Activated naive CD8-positive, alpha-beta T cell treated with anti-CD3 and anti-CD28 coated beads, Interleukin-2, amount 10 ng/mL, durations not matched to agents 7 days and 5 days (primary cell): ENCODE measurements around the gene TRHDE. TPM values are rescaled to one million over a fixed set of nuclear protein-coding genes. Genes with fewer than 3 reads are reported as not detected.
"Not testable (repeated sequence)": the region's sequence is repeated elsewhere in the genome, so short reads cannot be mapped to it uniquely, and the experiment has no call there.

ENCODE experiments used
- ATAC-seq: fragments of 150-1000 bp; cut with Tn5 transposase; one replicate; pipeline ENCODE4 v1.10.0; 2021; ENCODE audit warnings: low read depth, moderate library complexity
- POLR2A ChIA-PET: fragments of 350-600 bp; sonication (Branson Sonifier 250); formaldehyde crosslinking; loops from one replicate; lab custom pipeline; 2021; ENCODE audit warnings: antibody characterized with exemption; lab: Charles Lee
- DNase-seq: peaks from one replicate; pipeline ENCODE4 v3.0.0; 2021
- H3K27ac Mint-ChIP-seq: one replicate; pipeline ENCODE4 v1.8.0; 2022; ENCODE audit warnings: mild to moderate bottlenecking, mixed read lengths
- H3K27me3 Mint-ChIP-seq: one replicate; pipeline ENCODE4 v1.8.0; 2022; ENCODE audit warnings: mild to moderate bottlenecking, moderate library complexity, mixed read lengths
- H3K36me3 Mint-ChIP-seq: one replicate; pipeline ENCODE4 v1.8.0; 2021; ENCODE audit warnings: mild to moderate bottlenecking, mixed read lengths
- H3K4me1 Mint-ChIP-seq: one replicate; pipeline ENCODE4 v1.8.0; 2021; ENCODE audit warnings: mixed read lengths
- H3K4me3 Mint-ChIP-seq: one replicate; pipeline ENCODE4 v1.8.0; 2022; ENCODE audit warnings: mild to moderate bottlenecking, moderate library complexity, mixed read lengths
- H3K9me3 Mint-ChIP-seq: one replicate; pipeline ENCODE4 v1.8.0; 2021; ENCODE audit warnings: mixed read lengths
- total RNA-seq, 2 experiments: library from RNA; stranded (reverse); gene quantifications; one replicate each; pipeline ENCODE4 v1.2.3, GENCODE V29; 2021

Gene TRHDE
- total RNA-seq, 2 experiments from 2014 or later = not detected

DNA sequence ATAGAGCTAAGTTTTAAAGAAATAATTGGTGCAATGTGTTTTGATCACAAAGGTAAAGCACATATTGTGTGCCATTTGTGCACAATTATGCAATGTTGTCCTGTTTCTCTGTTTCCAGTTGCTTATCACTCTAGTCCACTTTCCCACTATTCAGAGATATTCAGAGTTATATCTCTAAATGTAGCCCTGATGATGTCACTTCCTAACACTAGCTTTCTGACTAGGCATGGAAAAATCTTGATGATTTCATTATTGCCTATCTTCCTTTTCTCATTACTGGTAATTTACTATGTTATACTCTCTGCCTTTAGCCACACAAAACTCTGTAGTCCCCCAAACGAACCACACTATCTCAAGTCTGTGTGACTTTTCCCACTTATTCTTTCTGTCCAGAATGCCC lies 221.2 kb downstream of the TRHDE start:
- H3K4me1 Mint-ChIP-seq = no peaks in the 10 kb centered on the region
- H3K36me3 Mint-ChIP-seq = no peaks in the 10 kb centered on the region
- no peak overlapping the region for H3K4me3 Mint-ChIP-seq
- H3K27me3 Mint-ChIP-seq = no peaks in the 10 kb centered on the region
- ATAC-seq (no peak), DNase-seq (no peak)
- peaks cover 1% of the 10 kb centered on the region for H3K9me3 Mint-ChIP-seq
- POLR2A ChIA-PET = no interaction called here
- no peak overlapping the region for H3K27ac Mint-ChIP-seq

DNA sequence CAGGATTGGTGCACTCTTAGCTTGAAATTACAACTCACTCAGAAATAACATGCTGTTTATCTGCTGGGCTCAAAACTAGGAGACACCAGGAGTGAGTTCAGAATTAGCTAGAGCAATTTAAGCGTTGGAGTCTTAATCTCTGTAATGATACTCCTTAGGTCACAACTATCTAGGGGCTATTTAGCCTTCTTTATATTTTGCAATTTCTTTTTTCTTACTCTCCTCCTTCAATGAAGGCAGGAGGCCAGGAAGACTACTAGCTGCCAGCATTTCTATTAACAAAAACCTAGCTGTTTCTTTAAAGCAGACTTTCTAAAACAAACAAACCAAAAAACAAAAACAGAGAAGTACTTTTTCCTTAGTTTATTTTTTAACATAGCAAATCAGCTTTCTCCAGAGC lies 226.2 kb downstream of the TRHDE start:
- peaks cover 1% of the 10 kb centered on the region for H3K9me3 Mint-ChIP-seq
- POLR2A ChIA-PET = no interaction called here
- ATAC-seq = no peak
- DNase-seq = no peak
- no peaks in the 10 kb centered on the region for H3K36me3 Mint-ChIP-seq
- H3K27ac Mint-ChIP-seq = no peak overlapping the region
- H3K27me3 Mint-ChIP-seq = no peaks in the 10 kb centered on the region
- no peak overlapping the region for H3K4me3 Mint-ChIP-seq
- H3K4me1 Mint-ChIP-seq = no peaks in the 10 kb centered on the region

DNA sequence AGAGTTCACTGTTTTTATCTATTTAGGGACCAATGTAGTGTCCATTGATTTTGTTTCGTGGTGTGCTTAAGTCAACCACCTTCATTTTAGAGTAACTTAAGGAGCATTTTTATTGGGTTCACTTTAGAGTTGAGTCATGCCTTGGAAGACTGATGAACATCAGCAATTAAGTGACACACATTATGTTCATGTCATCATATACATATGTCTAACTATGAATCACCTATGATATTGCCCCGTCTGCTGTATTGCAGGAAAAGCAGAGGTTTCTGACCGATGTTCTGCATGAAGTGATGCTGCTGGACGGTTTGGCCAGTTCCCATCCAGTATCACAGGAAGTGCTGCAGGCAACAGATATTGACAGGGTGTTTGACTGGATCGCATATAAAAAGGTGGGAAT lies 227.1 kb downstream of the TRHDE start:
- POLR2A ChIA-PET = no interaction called here
- H3K27me3 Mint-ChIP-seq = no peaks in the 10 kb centered on the region
- H3K4me3 Mint-ChIP-seq = no peak overlapping the region
- DNase-seq (no peak), ATAC-seq (no peak)
- H3K36me3 Mint-ChIP-seq = no peaks in the 10 kb centered on the region
- H3K9me3 Mint-ChIP-seq = peaks cover 3% of the 10 kb centered on the region
- H3K4me1 Mint-ChIP-seq = no peaks in the 10 kb centered on the region
- H3K27ac Mint-ChIP-seq = no peak overlapping the region

DNA sequence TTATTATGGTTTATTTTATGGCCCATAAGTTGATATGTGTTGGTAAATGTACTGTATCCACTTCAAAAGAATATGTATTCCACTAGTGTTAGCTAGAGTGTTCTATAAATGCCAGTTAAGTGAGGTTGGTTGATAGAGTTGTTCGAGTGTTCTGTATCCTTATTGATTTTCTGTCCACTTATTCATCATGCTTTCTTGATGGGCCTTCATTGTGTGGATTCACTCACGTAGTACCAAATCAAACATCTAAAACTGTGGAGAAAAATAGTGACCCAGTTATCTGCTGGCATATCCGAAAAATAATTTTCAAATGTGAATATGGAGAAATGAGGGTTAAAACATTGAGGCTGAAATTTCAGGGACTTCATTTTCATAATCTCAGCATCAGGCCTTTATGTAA lies 230.4 kb downstream of the TRHDE start:
- DNase-seq (no peak), ATAC-seq (no peak)
- H3K4me1 Mint-ChIP-seq = no peaks in the 10 kb centered on the region
- H3K9me3 Mint-ChIP-seq = peaks cover 4% of the 10 kb centered on the region
- H3K4me3 Mint-ChIP-seq = no peak overlapping the region
- H3K27ac Mint-ChIP-seq = no peak overlapping the region
- H3K27me3 Mint-ChIP-seq = no peaks in the 10 kb centered on the region
- H3K36me3 Mint-ChIP-seq = no peaks in the 10 kb centered on the region
- POLR2A ChIA-PET = no interaction called here

DNA sequence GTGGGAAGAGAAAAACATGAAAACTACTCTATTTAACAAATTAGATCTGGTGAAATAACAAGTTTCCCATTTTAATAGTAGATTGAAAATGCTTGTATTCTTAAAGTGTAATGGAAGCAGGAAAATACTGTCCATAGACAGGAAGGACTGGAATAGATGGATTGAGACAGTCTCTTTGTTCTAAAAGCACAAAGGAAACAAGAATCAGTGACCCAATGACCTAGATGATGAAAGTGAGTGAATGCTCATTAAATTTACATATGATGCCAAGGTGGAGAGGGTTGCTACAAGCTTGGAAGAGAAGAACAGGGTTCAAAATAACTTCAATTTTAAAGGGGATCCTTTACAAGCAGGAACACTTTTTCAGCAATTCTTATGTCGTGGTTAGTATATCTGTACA lies 233.1 kb downstream of the TRHDE start:
- no peak for DNase-seq
- ATAC-seq = no peak
- Mint-ChIP-seq H3K4me1 (no peaks in the 10 kb centered on the region), H3K27me3 (no peaks in the 10 kb centered on the region), H3K36me3 (no peaks in the 10 kb centered on the region), H3K9me3 (peaks cover 4% of the 10 kb centered on the region), H3K4me3 (no peak overlapping the region), H3K27ac (no peak overlapping the region)
- POLR2A ChIA-PET = no interaction called here

DNA sequence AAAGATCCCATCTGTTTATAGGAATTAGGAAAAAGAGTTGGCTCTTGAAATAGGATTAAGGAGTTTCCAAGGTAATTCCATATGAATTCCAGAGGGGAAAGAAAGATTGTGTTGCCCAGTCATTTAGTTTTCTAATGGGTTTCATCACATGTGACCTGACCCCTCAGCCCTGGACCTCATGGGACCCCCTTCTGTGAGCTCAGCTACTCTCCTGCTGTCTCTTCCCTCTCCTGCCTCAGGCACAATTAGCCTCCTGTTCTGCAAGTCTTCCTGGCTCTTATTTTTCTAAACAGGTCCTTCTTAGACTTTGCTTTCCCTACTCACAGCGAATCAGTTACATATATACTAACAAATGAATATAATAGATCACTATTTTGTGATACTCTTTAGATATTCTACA lies 237.7 kb downstream of the TRHDE start:
- Mint-ChIP-seq H3K4me3 (no peak overlapping the region), H3K4me1 (no peaks in the 10 kb centered on the region), H3K36me3 (no peaks in the 10 kb centered on the region), H3K27ac (no peak overlapping the region), H3K27me3 (no peaks in the 10 kb centered on the region), H3K9me3 (peaks cover 3% of the 10 kb centered on the region)
- ATAC-seq (no peak), DNase-seq (no peak)
- POLR2A ChIA-PET = no interaction called here

DNA sequence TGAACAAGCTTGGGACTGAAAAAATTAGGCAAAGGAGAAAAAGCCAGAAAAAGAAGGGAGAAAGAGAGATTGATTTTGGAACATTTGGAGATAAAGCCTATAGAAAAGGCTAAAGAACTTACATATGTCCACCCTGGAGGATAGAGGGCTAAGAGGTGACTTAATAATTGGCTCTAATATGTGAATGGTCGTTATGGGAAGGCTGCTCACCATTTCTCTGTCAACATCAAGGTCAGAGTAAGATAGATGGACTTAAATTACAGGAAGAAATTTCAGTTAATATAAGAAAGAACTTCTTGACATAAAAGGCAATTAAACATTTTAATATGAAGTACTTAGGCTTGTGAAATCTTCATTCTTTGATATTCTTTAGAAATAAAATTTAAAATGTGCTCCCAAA lies 238.6 kb downstream of the TRHDE start:
- no peak for ATAC-seq
- H3K4me1 Mint-ChIP-seq = no peaks in the 10 kb centered on the region
- POLR2A ChIA-PET = no interaction called here

DNA sequence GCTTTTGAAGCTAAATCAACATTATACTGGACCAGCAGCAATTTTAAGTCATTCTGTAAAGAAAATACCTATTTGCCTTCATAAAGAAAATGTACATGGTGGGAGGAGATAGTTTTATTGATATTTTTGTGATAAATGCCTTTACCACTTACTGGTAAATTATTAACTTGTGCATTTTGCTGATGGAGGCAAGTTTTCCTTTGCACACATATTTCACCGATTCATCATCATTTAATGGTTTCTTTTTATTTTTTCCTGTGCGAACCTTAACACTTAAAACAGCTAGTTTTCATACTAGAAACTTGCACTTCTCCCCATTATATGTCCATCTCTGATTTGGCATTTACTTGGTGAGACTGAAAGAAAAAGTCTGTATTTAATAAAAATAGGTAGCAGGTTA lies 239.3 kb downstream of the TRHDE start:
- Mint-ChIP-seq H3K9me3 (peaks cover 3% of the 10 kb centered on the region), H3K4me1 (no peaks in the 10 kb centered on the region), H3K27me3 (no peaks in the 10 kb centered on the region), H3K27ac (no peak overlapping the region), H3K4me3 (no peak overlapping the region), H3K36me3 (no peaks in the 10 kb centered on the region)
- DNase-seq (no peak), ATAC-seq (no peak)
- POLR2A ChIA-PET = no interaction called here

More for the DNA sequence above, 238.6 kb downstream of the TRHDE start:
- Mint-ChIP-seq H3K9me3 (peaks cover 3% of the 10 kb centered on the region), H3K27ac (no peak overlapping the region), H3K27me3 (no peaks in the 10 kb centered on the region), H3K36me3 (no peaks in the 10 kb centered on the region), H3K4me3 (no peak overlapping the region)
- no peak for DNase-seq

DNA sequence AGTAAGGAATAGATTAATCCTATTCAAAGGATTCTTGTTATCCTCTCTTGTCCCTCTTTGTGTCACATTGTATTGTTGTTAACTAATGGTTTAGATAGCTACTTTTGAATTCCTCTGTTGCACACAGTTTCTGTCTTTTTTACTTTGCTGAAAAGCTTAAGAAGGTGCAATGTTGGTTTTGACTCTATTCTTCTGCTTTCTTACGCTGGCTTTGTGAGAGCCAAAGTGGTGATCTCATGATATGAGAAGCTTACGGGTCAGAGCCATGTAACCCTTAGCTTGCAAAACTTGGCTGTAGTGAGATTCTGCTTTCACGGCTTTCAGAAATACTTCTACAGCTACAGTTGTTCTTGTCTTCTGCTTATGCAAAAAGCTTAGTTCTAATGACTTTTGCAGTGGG lies 239.7 kb downstream of the TRHDE start:
- no peak for ATAC-seq

DNA sequence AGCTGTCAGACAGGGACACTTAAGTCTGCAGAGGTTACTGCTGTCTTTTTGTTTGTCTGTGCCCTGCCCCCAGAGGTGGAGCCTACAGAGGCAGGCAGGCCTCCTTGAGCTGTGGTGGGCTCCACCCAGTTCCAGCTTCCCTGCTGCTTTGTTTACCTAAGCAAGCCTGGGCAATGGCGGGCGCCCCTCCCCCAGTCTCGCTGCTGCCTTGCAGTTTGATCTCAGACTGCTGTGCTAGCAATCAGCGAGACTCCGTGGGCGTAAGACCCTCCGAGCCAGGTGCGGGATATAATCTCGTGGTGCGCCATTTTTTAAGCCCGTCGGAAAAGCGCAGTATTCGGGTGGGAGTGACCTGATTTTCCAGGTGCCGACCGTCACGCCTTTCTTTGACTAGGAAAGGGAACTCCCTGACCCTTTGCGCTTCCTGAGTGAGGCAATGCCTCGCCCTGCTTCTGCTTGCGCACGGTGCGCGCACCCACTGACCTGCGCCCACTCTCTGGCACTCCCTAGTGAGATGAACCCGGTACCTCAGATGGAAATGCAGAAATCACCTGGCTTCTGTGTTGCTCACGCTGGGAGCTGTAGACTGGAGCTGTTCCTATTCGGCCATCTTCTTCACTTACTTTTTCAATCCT lies 248.0 kb downstream of the TRHDE start:
- H3K4me1 Mint-ChIP-seq, H3K4me3 Mint-ChIP-seq, H3K9me3 Mint-ChIP-seq, H3K36me3 Mint-ChIP-seq, ATAC-seq, DNase-seq, H3K27ac Mint-ChIP-seq, H3K27me3 Mint-ChIP-seq, POLR2A ChIA-PET: not testable (repeated sequence)

More for the DNA sequence above, 239.7 kb downstream of the TRHDE start:
- Mint-ChIP-seq H3K9me3 (peaks cover 3% of the 10 kb centered on the region), H3K27me3 (no peaks in the 10 kb centered on the region), H3K36me3 (no peaks in the 10 kb centered on the region), H3K27ac (no peak overlapping the region), H3K4me1 (no peaks in the 10 kb centered on the region), H3K4me3 (no peak overlapping the region)
- DNase-seq = no peak
- POLR2A ChIA-PET = no interaction called here

DNA sequence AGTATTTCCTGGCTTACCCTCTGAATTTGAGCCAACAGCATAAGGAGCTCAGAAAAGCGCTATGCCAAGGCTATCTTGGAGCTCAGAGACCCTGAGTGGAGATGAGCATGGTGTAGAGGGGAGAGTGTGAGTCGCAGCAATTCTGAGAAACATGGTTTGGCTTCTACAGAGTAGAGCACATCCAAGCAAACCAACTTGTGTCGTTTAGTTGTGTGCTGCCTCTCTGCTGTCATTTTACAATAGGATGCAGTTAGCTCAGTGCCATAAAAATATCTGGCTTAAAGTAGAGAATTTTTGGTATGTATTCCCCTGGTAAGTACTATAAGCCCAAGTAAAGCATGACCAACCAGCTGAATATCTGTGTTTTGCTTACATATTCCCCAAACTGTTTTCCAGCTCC lies 249.2 kb downstream of the TRHDE start:
- no peak overlapping the region for H3K4me3 Mint-ChIP-seq
- no peaks in the 10 kb centered on the region for H3K9me3 Mint-ChIP-seq
- ATAC-seq (no peak), DNase-seq (no peak)
- no peaks in the 10 kb centered on the region for H3K27me3 Mint-ChIP-seq
- H3K36me3 Mint-ChIP-seq = no peaks in the 10 kb centered on the region
- no peak overlapping the region for H3K27ac Mint-ChIP-seq
- POLR2A ChIA-PET = no interaction called here
- no peaks in the 10 kb centered on the region for H3K4me1 Mint-ChIP-seq

DNA sequence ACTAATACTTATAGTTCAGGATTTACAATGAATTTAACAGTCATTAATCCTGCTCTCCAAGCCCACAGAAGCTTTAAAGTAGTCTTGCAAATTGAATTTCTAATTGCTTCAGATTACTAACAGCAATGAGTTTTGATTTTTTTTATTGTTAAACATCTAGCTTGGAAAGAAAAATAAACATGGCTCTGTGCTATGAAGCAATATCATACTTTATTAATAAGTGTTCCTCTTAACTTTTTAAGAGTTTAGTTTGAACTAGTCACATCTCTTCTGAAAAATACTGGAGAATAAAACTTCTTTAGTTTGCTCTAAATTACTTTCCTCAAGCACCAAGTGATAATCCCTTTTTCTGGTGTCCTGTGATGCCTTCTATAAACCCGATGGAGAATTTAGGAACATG lies 250.2 kb downstream of the TRHDE start:
- DNase-seq (no peak), ATAC-seq (no peak)
- H3K27me3 Mint-ChIP-seq = no peaks in the 10 kb centered on the region
- H3K4me3 Mint-ChIP-seq = no peak overlapping the region
- H3K9me3 Mint-ChIP-seq = no peaks in the 10 kb centered on the region
- H3K4me1 Mint-ChIP-seq = no peaks in the 10 kb centered on the region
- POLR2A ChIA-PET = no interaction called here
- H3K27ac Mint-ChIP-seq = no peak overlapping the region
- H3K36me3 Mint-ChIP-seq = no peaks in the 10 kb centered on the region

DNA sequence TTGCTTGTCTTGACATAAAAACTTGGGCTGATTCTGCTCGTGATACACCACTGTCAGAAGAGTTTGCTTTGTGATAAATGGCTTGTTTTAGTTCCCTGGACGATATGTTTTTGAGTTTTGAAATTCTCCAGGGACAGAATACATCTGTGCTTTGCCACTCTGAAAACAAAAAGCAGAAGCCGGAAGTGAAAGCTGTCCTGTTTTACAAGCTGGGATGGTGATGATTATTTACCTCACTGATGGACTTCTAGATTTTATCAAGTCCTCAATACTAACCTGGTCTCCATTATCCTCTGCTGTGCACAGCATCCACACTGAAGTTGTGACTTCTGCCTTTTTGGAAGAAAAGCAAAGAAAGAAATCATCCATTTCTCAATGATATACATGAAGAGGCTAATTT lies 251.6 kb downstream of the TRHDE start:
- H3K4me1 Mint-ChIP-seq = no peaks in the 10 kb centered on the region
- H3K4me3 Mint-ChIP-seq = no peak overlapping the region
- no peaks in the 10 kb centered on the region for H3K9me3 Mint-ChIP-seq
- no peaks in the 10 kb centered on the region for H3K36me3 Mint-ChIP-seq
- POLR2A ChIA-PET = no interaction called here
- no peak for DNase-seq
- H3K27me3 Mint-ChIP-seq = no peaks in the 10 kb centered on the region
- H3K27ac Mint-ChIP-seq = no peak overlapping the region
- no peak for ATAC-seq

DNA sequence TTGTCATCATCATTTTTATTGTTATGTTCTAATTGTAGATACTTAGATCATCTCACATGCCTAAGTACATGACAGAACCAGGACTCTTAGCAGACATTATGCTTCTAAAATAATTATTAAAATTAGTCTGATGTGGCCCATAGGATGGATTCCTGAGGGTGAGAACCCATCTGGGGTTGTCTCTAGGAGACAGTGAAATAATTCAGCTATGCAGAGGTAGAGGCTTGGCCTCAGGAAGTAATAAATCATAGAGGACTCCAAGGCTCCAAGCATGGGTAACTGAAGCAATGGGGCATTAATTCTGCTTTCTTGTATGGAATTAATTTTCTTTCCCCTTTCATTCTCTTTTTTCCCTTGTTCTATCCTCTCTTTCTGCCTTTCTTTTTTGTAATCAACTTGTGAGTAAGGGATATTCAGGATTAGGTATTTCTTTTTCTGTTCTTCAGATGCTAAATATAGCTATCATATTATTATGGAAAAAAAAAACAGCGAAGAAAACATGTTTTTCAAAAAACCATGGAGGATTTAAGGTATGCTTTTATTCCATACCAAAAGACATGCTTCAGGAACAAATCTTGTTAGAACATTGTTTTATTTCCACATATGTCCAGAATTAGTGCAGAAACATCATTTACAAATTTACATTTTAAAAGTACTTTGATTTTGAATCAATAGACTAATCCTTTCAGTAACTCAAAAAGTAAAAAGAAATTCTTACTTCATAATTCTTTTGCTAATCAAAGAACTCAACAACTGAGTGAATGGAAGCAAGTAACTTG lies 263.2 kb downstream of the TRHDE start:
- POLR2A ChIA-PET = no interaction called here
- Mint-ChIP-seq H3K27me3 (no peaks in the 10 kb centered on the region), H3K27ac (no peak overlapping the region), H3K9me3 (peaks cover 2% of the 10 kb centered on the region), H3K36me3 (no peaks in the 10 kb centered on the region), H3K4me1 (no peaks in the 10 kb centered on the region), H3K4me3 (no peak overlapping the region)
- DNase-seq (no peak), ATAC-seq (no peak)
